ENCODE measurements around the gene MGRN1.
A peak's percentile ranks its signal among the peaks of the same experiment; 100 is the strongest.
"Not testable (repeated sequence)": the region's sequence is repeated elsewhere in the genome, so short reads cannot be mapped to it uniquely, and the experiment has no call there.

MGRN1 gene

DNA sequence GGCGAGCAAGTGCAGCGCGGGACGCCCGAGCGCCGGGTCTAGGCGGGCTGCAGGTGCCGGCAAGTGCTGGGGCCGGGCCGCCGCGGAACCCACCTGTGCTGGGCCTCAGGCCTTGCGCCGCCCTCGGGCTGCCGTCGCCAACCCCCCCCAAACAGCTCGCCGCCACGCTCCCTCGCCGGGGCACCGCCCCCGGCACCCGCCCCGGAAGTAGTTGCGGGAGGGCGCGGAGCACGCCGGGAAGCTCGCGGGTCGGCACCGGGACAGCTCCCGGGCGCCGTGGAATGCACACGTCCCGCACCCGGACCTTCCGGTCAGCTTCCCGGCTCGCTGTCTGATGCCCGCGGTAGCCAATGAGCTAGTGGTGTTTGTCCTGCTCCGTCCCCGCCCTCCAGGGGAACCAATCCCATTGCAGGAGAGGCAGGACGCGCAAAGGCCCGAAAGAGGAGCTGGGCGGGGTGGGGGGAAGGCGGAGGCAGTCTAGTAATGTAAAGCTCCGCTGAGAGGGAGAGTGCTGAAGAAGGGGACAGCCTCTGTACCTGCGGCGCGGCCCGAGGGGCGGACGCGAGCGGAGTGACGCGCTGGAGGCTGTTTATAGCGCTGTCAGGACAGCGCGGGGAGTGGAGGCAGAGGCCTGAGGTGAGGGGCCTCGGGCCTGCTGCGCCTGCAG is 109.6 kb downstream of the MGRN1 start, which contains the start of the genes ANKS3 and DNAAF8:
Gene ANKS3, minus strand, starts transcription at position 209 of the 667 bp plus-strand sequence. CDS start 4,122 bp downstream, outside the sequence.
Gene DNAAF8, plus strand, starts transcription at position 475 of the 667 bp plus-strand sequence. CDS start 1,978 bp downstream, outside the sequence.
- peak; percentile 59 to 75 for DNase-seq (ENCODE audit: low read depth in 2 of 2)

DNA sequence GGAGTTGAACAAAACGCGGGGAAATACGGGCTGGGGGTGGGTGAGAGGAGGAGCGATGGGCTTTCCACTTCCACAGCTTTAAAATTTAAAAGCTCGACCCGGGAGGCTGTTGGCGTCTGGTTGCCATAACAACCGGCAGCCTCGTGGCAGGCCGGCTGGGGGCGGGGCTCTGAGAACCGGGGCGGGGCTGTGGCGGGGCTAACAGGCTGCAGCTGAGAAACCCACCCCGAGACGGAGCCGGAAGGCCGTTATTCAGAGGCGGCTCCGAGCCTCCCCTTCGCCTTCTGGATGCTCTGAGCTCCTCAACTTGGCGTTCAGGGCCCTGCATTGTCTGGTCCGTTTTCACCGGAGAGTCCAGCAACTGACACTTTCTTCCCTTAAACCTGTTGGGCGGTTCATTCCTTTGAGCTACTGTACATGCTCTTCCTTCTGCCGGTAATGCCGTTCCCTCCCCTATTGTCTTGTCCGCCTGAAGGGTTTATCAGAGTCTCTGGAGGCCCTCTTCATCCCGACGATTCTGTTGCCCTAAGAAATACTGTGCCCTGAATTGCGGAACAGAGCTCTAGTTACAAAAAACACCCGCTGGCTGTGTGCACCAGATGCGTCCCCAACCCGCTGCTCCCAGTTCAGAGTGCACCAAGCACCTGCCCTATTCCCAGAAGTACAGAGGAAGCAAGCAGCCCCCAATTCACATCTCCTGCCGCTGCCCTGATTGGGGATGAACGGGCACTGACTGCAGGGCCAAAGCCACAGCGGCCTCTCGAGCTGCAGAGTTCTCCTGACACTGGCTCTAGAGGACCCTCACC is 110.3 kb downstream of the MGRN1 start:
- DNase-seq (ENCODE audit: low read depth in 2 of 2), result peak; percentile 79 to 95

DNA sequence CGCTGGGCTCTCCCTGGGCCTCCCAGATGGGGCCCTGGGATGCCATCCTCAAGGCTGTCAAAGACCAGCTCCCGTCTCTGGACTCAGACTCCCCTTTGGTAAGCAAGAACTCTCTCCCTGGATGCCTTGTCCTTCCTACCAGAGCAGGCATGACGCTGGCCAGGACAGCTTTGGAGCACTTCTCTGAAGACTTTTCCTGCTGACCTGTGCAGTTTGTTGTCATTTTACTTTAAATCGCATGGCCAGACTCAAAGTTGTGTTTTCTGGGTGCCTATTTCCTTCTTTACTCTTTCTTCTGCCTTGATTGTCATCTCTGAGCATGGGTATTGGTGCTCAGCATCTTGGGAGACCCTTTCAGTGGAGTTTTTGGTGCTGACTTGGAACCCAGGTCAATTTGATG is 111.9 kb downstream of the MGRN1 start:
- no peak for DNase-seq (ENCODE audit: low read depth in 2 of 2)

DNA sequence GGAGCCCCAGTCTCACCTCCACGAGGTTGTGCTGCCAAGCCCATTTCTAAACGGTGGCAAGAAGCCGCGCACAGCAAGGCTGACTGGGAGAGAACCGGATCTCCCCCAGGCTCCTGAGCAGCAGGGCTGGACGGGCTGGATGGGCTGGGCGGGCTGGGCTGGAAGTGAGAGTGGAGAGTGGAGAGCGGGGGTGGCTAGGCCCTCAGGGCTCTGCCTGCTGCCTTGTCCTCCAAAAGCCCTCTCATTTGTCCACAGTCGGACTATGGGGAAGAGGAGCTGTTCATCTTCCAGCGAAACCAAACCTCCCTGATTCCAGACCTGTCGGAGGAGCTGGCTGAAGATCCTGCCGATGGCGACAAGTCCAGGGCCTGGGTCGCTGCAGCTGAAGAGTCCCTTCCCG is 112.9 kb downstream of the MGRN1 start:
- DNase-seq (ENCODE audit: low read depth in 2 of 2), result no peak

DNA sequence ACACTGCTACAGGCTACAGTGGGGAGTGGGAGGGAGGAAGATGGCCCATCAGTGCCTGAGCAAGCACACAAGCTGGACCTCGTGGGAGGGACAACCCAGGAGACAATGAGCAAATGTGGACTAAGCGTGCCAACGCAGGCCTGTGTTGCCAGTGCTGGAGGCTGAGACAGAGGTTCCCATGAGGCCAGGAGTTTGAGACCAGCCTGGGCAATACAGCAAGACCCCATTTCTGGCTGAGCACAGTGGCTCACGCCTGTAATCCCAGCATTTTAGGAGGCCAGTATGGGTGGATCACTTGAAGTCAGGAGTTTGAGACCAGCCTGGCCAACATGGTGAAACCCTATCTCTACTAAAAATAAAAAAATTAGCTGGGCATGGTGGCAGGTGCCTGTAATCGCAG is 113.7 kb downstream of the MGRN1 start:
- not testable (repeated sequence) for DNase-seq (ENCODE audit: low read depth in 2 of 2)
